Measurements from ENCODE around the gene UBXN10.
"Not testable (repeated sequence)": the region's sequence is repeated elsewhere in the genome, so short reads cannot be mapped to it uniquely, and the experiment has no call there.

The UBXN10 gene

DNA sequence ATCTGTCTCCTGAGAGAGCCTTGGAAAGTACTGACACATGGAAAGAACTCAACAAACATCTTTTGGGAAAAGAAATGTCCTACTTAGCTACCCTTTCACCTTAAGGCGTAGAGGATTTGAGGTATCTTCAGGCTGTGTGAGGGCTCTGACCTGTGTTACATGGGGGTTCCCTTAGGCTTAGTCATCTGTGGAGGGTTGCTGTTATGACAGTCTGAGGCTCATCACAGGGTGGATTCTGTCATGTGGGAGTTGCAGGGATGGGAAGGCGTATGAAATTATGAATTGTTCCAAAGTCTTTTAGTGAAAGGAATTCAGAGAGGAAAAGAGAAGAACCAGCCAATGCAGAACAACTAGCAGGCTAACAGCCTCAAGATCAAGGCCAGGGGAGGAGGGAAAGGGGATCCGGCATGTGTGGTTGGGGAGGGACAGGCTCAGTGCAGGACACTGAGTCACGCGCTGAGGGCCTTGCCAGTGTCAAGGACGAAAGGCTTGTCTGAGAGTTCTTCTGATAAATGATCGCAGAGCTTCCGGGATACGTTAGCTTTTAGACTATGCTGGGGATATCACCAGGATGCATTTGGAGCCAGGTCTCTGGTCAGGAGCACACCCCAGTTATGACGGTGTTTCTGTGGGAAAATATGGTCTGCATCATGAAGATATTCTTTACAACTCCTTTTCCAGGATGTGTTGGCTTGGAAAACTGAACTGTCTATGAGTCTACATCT lies 25.0 kb downstream of the UBXN10 start:
- no peak for DNase-seq

DNA sequence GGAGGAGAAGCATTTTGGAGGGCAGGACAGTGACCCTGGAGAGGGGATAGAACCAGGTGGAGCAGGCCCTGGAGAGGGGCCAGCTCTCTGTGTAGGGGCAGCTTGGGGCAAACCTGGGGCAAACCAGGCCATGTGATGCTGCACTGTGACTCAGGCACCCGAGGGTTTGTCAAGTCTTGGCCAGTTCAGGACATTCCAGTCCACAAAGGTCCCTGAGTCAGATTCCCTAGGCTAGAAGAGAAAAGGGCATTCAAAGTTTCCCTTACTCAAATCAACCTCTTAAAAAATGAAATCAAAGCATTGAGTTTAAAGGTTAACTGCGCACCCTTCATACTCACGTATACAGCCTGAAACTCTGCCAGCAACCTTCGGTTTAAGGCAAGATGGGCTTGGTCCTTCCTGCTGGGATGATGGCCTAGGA lies 25.6 kb downstream of the UBXN10 start:
- no peak for DNase-seq

DNA sequence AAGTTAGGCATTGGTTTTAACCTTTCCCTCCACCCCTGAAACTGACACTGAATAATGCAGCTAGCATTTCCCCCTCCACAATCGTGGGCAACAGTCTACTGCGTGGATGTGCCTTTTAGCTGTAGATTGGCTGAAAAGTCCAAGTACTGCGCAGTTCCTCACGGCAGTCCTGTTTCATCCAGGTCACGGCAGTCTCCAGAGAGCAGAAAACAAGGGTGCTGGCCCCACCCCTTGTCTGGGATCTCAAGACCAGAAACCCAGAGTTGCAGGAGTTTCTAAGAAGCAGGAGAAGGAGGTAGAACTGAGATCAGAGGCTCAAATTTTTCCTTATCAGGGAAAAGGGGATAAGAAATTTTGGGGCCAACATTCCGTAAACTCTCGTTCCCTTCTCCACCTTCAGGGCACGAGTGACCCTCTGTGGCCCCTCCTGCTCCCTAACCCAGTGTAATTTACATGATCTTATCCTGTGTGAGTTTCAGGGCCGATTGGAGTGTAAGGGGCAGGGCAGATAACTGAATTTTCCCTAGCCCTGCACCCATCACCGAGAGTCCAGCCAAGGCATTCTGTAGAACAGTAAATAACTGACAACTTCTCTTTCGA lies 26.3 kb downstream of the UBXN10 start:
- no peak for DNase-seq

DNA sequence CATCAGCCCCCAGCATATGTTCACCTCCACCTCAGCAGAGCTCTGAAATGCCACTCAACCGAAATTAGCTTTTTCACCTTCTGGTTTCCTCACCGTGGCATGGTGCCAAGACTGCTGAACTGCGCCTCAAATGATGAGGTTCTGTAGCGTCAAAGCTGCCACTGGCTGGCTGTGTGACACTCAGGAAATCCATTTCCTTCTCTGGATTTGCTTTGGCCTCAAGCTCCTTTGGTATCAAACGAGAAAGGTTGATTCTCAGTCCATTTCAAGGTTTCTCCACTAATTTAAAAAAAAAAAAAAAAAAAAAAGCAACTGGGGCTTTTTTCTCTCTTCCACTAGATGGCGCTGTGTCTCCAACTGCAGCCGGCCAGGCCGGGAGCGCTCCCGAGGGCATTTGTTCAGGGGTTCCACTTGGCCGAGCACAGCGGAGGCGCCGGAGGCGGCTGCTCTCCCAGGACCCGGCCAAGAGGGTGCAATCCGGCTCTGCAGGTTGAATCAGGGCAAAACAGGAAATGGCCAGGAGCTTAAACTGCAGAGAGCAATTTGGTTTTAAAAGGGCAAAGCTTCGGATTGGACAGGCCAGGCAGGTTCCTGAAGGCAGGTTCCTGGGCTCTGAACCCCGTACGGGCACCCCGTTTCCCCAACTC lies 26.9 kb downstream of the UBXN10 start:
- peak; percentile 51 for DNase-seq

DNA sequence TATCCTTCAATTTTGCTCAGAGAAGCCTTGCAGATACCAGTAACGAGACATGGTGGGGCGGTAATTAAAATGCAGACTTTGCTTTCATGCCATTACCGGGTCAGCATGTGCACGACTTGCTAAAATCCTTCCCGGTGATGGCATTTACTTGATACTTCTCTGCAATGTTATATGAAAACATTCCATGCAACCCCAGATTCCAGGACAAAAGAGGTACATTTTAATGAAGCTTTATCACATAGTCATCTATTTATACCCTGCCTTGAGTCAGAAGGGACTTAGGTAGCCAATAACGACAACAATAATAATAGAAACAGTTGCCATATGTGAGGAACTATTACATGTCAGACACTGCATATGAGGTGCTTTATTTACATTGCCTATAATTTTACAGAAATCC lies 29.8 kb downstream of the UBXN10 start:
- DNase-seq = no peak

DNA sequence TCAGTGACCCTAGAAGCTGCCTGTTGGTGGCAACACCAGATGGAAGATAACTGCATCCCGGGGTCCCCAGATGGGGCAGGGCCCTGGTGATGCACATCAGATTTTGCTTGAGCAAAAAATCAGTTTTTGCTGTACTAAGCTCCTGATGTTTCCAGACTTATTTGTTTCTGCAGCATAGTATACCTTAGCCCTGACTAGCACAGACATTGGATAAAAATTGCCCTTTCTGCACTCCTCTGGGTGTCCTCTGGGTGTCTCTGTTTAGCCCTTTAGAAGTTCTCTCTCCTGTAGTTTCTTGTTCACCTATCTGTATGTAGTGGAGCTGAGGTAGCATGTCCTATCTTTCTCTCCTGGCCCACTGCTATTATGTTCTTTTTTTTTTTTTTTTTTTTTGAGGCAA lies 30.7 kb downstream of the UBXN10 start:
- peak; percentile 6 for DNase-seq

DNA sequence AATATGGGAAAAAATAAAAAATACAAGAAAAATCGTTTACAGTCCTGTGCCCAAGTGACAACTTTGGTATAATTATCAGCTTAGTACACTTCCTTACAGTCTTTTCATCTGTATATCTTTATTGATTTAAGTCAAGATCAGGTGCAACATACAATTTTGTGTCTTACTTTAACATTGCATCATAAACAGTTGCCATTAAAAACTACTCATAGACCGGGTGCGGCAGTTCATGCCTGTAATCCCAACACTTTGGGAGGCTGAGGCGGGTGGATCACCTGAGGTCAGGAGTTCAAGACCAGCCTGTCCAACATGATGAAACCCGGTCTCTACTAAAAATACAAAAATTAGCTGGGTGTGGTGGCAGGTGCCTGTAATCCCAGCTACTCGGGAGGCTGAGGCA lies 33.2 kb downstream of the UBXN10 start:
- not testable (repeated sequence) for DNase-seq

DNA sequence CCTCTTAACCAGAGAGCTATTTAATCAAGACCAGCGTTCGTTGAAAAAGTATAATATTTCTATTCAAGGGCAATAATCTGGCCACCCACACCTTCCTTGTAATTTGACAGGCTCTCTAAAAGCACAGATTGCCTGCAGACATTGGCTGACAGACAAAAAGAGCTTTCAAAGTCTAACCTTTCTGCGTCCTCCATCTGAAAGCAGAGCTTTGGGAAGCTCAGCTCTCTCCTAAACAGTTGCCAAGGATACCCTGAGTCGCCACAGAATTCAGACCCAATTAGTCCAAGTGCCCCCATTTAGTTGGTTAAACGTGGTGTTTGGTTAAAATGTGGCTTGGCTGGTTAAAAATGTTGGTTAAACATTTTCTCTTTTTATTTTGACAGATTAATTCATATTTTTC lies 34.1 kb downstream of the UBXN10 start:
- DNase-seq = no peak

DNA sequence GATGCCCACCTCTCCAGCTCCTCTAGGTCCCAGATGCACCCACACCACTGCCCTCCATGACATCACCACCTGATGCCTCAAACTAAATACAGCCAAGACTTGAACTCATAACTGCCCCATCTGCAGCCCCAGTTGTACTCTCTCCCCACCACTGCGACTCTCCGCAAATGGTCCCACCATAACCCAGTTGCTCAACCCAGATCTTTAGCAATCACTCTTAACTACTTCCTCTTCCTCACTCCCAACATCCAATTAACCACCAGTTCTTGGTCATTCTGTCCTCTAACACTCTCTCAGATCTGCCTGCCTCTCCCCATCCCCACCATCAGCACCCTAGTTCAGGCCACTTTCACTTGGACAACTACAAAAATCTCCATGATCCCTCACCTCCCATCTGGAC lies 37.2 kb downstream of the UBXN10 start:
- DNase-seq = no peak

DNA sequence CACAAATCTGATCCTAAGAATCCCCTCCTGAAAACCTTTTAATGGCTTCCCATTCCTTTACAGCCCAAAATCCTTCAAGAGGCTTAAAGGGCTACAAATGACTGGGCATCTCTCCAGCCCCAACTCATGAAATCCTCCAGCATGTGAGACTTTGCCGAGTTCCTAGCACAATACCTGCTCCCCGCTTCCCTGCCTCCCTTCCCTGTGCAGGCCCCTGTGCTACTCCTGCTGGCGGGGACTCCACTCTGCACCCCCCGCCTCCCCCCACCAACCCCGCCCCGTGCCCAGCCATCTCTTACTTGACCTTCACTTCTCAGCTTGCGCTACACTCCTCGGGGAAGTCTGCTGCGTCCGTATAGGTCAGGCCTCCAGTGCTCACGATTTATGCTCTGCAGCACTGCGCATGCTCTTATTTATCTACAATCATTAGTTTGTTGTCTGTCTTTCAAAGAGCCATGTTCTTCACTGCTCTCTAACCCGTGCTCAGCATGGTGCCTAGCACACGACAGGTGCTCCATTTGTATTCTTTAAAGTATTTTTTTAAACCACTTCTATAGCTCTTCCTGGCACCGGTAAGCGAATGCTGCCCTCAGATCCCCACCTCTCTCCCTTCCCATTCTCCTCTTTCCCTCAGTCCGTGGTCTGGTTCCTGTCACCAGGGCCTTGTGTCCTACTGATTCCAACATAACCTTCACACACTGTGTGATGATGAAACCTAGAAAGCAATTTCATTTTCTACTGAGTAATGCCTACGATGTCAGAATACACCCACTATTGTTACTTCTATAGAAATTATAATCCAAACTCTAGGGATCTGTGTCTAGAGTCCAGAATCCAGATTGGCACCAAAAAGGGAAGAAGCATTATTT lies 37.9 kb downstream of the UBXN10 start:
- DNase-seq = no peak

DNA sequence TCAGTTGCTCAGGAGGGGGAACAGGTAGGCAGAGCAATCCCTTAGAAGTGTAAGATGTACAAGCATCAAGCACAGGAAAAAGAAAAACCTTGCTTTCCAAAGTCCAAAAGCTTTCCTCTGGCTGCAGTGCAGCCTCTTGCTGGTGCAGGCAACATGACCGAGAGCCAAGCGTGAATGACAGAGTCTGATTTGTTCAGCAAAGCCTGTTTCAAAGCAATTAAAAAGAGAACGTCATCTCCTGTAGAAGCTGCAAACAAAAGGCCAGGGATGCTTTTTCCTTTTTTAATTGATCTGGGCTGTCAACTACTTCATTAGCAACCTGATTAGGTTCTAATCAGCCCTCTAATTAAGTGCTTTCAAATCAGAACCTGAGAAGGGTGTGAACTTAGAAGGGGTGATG lies 38.6 kb downstream of the UBXN10 start:
- no peak for DNase-seq

DNA sequence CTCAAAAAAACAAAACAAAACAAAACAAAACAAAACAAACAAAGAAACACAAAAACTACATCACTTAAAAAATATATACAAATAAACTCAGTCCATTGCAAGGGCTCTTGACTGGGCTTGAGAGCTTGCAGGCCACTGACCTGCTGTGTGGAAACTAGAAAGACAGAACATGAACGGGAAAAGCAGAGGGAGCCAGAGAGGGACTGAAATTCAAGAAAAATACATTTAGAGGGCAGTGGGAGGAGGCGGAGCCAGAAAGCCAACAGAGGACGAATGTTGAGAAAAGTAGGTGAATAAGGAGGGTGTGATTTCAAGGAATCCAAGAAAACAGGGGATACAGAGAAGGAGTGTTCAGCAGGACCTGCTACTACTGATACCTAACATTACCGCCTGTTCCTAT lies 41.8 kb downstream of the UBXN10 start:
- DNase-seq = no peak

DNA sequence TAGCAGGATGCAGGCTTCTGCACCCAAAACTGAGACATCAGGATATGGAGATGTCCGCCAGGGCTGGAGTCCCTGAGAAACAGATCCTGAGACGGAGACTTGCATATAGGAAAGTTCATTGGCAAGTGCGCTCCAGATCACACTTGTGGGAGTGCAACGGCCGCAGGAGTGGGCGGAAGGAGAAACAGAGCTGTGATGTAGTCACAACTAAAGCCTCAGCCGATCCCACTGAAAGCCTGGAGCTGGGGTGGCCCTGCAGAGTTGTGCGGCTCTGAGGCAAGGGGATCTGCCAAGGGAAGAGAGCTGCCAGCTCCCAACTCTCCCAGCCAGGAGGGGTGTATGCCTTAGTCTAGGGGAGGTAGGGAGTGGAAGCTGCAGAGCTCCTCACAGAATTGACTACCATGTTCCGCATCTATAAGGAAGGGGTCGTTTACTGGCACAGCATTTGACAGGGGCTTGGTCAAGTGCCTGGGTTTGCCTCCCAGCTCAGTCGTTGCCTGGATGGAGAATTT lies 42.5 kb downstream of the UBXN10 start:
- DNase-seq = no peak

DNA sequence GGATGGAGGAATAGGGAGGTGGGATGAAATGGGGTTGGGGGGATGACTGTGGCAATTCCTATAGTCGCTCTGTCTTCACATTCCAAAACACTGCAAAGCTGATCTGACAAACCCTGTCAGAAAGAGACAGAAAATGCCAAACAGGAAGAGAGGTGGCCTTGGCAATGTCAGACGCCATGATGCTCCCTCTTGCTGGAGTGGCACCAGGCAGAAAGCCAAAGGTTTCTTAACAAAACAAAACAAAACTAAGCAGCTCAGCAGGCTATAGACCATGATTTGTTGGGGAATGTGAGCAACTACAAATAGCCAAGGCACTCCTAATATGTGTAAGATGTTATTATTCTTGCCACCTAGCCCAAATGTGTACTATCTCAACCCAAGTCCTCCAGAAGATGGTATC lies 43.3 kb downstream of the UBXN10 start:
- no peak for DNase-seq

DNA sequence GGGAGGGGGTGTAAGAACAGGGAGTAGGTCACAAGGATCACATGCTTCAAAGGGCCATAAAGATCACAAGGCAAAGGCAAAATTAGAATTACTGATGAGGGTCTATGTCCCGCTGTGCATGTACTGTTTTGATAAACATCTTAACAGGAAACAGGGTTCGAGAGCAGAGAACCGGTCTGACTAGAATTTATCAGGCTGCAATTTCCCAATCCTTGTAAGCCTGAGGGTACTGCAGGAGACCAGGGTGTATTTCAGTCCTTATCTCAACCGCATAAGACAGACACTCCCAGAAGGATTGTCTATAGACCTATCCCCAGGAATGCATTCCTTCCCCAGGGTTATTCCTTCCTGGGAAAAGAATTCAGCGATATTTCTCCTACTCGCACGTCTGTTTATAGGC lies 46.7 kb downstream of the UBXN10 start:
- DNase-seq = not testable (repeated sequence)

DNA sequence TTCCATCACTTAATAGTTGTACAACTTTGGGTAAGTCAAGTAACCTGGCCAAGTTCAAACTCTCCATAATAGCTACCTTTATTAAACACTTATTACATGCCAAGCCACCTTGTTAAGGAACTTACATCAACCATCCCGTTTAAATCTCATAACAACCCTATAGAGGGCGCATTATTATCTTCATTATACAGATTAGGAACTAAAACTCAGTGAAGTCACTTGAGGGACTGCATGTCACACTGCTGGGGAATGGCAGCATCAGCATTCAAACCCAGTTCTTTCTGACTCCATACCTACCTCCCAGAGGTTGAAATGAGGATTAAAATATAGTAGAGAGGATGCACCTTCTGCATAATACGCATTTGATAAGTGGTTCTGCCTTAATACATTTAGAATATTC lies 47.5 kb downstream of the UBXN10 start:
- peak; percentile 13 for DNase-seq

DNA sequence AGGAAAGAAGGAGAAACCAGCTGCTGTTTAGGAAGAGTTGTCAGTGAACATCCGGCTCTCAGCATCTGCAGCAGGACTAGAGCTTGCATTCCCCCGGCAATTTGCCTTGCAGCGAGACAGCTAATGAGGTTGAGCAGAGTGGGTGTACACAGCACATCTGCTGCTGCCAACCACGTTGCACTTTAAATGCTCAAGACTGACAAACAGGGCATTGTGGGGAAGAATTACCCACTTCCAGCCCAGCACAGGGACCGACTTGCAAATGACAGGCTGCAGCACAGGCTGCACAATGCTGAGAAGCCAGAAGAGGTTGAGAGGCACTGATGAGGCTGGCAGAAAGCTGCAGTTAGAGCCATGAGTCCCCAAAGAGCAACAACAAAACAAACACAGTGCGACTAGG lies 48.0 kb downstream of the UBXN10 start:
- DNase-seq = no peak

DNA sequence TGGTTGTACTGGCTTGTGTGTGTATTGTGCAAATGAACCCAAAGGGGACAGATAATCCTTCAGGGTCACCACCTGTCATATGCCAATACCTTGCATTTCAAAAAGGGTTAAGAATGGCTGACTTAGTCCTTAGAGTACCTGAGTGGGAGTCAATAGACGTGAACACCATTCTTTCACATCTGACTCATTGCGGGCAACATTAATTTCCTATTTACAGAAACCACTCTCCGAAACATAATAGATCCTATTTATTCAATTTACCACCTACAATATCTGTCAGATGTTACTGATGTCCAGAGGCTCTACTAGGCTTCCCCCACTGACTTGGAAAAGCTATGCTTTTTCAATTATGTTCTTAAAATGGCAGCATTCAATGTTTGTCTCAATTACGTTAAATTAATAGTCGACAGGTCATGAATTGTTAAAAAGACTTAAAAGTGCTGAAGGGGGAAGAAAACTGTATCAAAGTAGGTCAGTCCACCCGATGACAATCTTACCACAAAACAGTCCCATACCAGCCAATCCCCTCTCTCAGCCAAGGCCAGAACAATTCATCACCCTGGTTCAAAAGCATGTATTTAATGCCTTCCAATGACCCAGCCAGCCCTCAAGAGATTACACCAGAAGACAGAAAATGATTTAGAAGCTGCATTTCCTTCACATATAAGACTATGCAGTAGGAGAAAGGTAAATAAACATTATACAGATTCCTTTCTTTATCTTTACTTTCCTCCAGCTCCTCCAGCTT lies 49.1 kb downstream of the UBXN10 start:
- no peak for DNase-seq

DNA sequence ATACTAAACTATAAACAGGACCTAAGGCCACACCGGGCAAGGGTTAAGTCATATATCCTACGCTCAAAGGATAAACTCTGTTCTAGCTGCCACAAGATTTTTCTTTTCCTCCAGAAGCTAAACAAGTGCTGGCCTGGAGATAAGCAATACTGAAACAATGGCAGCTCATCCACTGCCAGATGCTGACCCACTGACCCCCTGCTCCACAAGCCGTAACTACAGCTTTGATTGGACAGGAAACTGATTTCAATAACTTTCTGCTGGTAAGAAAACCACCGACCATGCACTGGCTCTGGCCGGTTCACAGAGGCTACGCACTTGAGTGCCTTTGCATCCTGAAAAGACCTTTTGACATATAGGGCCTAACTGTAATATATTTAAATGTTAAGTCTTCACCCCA lies 51.8 kb downstream of the UBXN10 start:
- no peak for DNase-seq

DNA sequence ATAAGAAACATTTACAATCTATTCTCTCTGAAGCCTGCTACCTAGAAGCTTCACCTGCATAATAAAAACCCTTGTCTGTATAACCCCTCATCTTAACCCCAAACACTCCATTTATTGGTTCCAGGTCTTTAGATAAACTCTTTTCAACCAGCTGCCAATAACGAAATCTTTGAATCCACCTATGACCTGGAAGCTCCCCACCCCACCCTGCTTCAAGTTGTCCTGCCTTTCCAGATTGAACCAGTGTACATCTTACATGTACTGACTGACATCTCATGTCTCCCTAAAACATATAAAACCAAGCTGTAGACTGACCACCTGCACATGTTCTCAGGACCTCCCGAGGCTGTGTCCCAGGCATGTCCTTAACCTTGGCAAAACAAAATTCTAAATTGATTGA lies 54.1 kb downstream of the UBXN10 start:
- no peak for DNase-seq

DNA sequence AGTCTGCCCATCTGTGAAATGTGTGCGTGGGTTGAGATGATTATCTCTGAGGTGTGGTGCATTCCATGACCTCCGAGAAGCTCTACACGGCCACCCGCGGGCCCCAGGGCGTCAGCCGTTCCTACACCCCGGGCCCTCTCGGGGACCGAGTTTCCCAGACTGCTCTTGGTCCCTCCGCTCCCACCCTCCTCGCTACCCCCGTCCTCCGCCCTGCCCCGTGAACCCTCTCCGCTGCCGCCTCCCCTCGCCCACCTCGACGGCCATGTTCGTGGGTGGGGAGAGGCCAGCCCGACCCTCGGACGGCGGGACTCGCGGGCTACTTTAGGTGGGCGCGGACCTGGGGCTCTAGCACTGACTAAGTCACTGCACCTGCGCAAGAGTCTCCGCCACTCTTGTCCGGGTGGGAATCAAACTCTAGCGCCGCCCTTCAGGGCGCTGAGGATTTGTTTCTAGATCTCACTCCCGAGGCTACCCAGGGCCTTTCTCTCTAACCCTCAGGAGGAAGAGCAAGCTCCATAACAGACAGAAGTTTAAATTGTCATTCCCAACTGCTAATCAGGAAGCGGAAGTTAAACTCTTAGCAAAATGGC lies 57.1 kb downstream of the UBXN10 start:
- DNase-seq = no peak
